NCI-H2196 (cell line): ENCODE measurements around the gene MFSD6.
"Not testable (repeated sequence)": the region's sequence is repeated elsewhere in the genome, so short reads cannot be mapped to it uniquely, and the experiment has no call there.

Experiments
- DNase-seq: peaks from one replicate; lab custom pipeline; 2025; ENCODE audit not compliant: unreplicated experiment; lab: John Stamatoyannopoulos, UW

Gene MFSD6

GRCh38 chr2:190405070-190405469, 3.1 kb upstream of the MFSD6 start:
- DNase-seq: no peak

DNA sequence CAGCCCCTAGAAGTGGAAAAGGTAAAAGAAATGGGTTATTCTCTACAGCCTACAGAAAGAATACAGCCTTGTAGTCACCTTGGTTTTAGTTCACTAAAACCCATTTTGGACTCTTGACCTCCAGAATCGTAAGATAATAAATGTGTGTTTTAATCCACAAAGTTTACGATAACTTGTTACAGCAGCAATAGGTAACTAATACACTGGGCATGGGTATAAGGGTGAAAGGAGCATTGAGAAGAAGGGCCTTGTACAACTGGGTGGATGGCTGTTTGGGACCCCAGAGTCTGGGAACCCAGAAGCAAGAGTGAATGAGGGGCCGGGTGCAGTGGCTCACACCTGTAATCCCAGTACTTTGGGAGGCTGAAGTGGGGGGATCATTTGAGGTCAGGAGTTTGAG, 2.2 kb upstream of the MFSD6 start:
- DNase-seq: no peak

GRCh38 chr2:190406805-190407204, 1.4 kb upstream of the MFSD6 start:
- peak; percentile 9 for DNase-seq

GRCh38 chr2:190407246-190407661, 901 bp upstream of the MFSD6 start:
- peak; percentile 33 for DNase-seq

DNA sequence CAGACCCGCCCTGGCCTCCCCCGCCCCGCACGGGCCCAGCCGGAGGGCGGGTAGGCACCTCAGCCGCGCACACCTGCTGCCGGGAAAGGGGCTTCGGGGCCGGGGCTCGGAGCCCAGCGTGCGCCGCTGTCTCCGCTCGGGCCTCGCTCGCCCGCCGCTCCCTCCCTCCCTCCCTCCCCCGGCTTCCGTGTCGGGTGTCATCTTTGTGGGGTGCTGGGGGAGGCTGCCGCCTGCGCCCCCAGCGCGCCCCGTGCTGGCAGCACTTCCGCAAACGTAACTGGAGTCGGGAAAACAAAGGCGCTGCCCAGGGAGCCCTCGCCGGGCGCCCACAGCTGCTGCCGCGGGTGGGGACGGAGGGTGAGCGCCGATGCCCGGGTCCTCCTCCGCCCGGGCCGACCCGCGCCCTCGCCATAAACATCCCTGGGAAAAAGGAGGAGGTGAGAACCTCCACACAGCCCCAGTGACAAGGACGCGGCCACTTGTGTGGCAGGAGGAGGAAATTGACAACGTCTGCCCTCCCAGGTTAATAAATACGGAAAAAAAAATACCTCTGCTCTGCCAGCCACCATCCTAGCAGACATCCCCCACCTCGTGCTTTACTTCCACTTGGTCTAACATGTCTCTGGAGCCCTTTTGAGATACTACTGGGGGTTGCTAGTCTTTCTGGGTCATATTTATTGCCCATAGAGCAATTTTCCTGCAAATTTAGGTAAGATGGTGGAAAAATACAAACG, 550 bp downstream of the MFSD6 start:
- peak; percentile 51 for DNase-seq

- DNase-seq: peak; percentile 13
Observed at GRCh38 chr2:190409616-190410015, 1.5 kb downstream of the MFSD6 start.

DNA sequence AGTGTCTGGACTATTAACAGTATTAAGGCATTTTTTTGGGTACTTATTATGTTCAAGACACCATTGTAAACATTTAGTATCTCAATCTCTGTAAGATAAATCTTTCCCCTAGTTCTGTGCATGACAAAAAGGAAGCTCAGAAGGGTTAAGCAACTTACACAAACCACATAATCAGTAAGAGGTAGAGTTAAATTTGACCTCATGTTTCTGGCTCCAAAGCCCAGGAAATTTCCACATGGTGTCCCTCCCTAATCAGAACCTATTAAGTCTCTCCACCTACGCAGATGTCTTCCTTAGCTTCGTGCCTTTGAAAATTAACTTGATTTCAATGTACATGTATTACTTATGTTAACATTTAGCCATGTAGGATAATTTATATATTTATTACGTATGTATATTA, 2.0 kb downstream of the MFSD6 start:
- no peak for DNase-seq

DNA sequence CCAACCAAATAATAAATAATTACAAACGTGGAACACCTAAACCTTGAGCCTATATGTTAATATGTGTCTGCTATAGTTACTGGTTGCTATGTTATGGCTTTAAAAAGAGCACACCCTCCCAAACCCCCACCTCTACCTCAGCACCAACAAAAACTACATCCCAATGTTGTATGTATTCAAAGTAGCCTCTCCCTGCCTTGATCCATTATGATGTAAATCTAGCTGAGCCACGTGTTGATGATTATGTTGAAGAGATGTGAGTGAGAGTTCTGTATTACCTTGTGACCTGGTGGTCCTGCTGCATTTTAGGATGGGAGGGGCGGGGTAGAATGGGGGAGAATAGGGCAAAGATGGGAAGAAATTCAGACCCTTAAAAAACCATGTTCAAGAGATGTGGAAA, 4.8 kb downstream of the MFSD6 start:
- DNase-seq: no peak

DNA sequence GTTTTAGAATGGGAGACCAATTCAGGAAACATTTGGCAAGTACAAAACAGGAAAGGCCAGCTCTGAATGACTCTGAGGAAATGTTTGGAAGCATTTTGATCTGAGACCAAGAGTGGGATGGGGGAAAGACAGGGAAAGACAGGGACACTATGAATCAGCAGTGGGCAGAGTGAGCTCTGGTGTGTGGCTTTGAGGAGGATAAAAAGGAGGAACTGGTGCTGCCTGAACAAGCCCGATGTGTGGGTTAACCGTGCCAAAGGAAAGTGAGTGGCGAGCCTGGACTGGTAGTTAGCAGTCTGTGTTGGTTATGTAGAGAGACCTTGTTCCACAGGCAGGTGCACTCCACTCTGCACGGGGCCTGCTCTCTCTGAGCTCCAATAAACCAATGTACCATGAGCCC, 5.3 kb downstream of the MFSD6 start:
- DNase-seq: peak; percentile 18

DNA sequence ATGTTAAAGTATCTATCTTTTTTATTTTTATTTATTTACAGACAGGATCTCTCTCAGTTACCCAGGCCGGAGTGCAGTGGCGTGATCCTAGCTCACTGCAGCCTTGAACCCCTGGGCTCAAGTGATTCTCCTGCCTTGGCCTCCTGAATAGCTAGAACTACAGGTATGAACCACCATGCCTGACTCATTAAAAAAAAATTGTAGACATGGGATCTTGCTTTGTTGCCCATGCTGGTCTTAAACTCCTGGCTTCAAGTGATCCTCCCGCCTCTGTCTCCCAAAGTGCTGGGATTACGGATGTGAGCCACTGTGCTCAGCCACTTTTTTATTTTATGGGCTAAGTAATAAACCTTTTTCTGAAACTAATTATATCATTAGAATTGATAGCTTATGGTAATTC, 7.1 kb downstream of the MFSD6 start:
- no peak for DNase-seq

DNA sequence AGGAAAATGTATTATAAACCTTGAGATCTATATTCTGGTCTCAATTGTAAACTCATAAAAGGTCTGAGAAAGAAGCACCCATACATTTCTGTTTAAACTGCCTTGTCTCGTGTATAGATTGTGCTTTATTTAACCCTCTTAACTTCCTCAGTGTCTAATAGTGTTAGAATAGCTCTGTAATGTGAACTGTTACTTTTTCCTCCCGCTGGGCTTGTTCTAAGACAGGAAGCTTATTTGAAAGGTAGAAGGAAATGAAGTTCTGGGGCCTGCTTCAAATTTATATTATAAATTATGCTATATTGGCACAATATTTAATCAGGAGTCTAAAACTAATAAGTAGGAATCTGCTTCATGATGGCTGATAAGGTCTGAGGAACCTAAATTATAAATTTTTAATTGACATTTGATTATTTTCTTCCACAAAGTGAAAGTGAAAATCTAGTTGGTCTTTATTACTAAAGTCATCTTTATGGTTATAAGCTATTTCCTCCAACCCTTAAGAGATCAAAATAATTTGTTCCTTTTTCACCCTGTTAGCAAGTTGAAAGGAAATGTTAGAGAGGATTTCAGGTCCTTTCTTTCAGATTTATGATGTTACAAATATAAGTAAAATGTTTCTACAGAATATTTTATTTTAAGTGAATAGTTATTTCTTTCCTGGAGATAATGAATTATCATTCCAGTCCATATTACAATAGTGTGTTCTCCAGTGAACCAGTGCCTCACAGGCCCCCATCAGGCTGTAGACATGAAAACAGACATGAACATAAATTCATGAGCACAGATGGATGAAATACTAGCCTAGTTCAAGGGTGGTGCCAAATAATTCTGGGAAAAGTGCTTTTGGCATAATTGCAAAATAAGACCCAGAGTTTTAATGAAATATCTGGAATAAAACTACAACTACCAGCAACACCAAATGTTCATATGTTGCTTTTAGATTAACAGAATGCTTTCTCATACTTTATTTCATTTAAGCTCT, 7.9 kb downstream of the MFSD6 start:
- DNase-seq: no peak

- DNase-seq: no peak
Observed at GRCh38 chr2:190417045-190417842, 9.1 kb downstream of the MFSD6 start.

GRCh38 chr2:190418727-190419126, 10.6 kb downstream of the MFSD6 start:
- DNase-seq: no peak

GRCh38 chr2:190420801-190421200, 12.6 kb downstream of the MFSD6 start:
- DNase-seq: no peak

- DNase-seq: no peak
Observed at GRCh38 chr2:190425221-190425866, 17.2 kb downstream of the MFSD6 start.

DNA sequence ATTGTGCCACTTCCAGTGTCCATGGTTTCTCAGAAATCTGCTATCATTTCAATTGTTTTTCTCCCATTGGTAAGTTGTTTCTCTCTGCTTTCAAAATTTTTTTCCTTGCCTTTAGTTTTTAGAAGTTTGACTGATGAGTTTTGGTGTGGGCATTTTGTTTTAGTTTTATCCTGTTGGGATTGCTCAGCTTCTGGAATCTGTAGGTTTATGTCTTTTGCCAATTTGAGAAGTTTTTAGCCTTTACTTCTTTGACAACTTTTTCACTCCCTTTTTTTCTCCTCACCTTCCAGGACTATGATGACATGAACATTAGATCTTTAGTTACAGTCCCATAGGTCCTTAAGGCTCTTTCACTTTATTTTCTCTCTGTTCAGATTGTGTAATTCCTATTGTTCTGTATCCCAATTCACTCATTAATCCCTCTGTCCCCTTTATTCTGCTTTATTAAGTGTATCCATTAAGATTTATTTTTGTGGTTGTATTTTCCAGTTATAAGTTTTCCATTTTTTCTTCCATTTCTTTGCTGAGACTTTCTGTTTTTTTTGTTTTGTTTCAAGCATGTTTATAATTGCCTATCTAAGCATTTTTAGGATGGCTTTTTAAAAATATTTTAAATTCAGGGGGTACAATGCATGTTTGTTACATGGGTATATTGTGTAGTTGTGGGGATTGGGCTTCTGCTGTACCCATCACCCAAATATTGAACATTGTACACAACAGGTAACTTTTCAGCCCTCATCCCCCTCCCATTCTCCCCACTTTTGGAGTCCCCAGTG, 17.9 kb downstream of the MFSD6 start:
- no peak for DNase-seq

- DNase-seq: not testable (repeated sequence)
Observed at GRCh38 chr2:190430866-190431265, 22.7 kb downstream of the MFSD6 start.

GRCh38 chr2:190431907-190432306, 23.8 kb downstream of the MFSD6 start:
- no peak for DNase-seq

DNA sequence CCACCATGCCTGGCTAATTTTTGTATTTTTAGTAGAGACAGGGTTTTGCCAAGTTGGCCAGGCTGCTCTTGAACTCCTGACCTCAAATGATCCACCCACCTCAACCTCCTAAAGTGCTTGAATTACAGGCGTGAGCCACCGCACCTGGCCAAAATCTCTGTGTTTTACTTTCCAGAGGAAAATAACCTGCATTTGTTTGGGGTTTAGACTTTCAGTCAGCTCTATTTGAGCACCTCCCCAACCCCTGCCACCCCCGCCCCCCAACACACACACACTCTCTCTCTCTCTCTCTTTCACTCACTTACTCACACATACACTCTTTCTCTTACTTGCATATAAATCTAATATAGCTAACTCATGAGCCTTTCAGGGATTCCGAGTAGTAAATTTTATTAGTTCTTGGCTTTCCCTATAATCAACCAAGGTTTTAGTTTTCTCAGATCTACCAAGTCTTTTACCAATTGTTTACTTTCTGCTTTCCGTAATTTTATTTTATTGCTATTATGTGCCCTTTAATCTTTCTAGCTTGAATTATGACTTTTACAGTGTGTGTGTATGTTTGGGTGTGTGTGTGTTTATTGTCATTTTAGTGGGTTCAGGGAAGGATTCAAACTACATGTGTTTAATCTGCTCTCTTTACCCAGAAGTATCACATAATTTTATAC, 24.5 kb downstream of the MFSD6 start:
- DNase-seq: peak; percentile 51
